NCI-H1930 (cell line): ENCODE measurements around the gene STK10.

Source experiments
- DNase-seq, 2 experiments: peaks; one replicate each; lab custom pipeline; 2025; lab: John Stamatoyannopoulos, UW

The STK10 gene

DNA sequence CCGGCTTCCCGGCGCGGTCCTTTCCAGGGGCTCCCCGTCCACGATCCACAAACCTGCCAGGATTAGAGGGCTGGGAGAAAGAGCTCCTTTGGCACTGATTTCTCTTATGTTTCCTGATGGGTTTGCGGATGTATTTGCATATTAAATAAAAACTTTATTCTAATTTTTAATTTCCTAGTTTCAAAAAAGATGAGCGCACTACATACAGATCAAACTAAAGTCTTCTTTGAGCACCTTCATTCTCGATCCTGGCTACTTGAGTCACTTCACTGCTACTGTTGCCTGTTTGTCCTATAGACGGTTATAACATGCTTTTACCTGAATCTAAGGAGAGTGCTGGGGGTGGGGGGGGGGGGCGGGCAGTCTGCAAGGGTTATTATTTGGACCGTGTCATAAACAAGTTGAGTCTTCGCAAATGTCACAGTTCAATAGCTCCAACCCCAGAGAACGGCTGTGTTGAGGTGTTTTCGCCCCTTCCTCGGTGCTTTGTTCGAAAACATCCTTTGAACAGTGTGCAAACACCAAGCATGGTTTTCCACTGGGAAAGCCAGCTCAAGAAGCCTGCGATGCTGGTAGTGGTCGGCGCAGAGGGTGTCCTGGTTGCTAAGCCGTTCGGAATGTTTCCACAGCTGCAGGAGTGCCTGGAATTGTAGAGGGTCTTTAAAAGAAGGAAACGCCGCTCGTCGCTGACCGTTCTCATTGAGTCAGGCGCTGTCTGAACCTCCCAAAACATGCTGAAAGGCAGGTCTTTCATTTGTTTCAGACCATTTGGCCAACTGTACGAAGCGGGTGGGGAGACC is 1.1 kb upstream of the STK10 start:
- no peak for DNase-seq

DNA sequence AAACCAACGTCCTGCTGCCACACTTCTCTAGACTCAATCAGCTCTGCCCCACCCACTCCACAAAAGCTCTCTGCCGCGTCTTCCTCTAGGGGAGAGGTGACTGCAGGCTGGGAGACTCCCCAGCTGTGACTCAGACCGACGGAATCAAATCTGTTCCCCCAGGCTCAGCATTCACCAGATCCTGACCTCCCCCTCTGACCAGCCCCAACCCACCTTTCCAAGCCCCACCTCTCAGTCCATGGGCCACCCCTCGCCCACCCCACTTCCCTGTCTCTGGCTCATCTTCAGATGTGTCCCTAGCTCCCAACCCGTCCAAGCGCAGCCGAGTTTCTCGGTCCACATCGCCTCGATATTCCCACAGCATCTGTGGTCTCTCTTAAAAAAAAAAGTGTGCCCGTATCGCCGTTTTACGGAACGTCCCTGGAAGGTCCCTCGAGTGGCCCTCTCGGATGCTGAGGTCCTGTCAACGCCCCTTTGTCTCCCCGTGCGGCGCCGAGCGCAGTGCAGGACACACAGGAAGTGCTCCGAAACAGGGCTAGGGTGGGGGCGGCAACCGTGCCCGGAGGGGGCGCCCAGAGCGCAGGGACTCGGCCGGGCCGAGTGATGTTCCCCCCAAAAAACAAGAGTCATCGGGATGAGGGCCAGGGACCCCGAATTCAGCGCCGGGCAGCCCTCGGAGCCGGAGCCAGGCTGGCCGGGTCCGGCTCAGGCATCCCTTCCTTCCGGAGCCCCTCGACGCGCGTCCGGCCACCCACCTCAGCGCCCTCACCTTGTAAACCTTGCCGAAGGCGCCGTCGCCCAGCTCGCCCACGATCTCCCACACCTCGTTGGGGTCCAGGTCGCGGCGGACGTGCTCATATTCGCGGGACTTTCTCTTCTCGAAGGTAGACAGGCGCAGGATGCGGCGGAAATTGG is 649 bp downstream of the STK10 start:
- DNase-seq: no peak

DNA sequence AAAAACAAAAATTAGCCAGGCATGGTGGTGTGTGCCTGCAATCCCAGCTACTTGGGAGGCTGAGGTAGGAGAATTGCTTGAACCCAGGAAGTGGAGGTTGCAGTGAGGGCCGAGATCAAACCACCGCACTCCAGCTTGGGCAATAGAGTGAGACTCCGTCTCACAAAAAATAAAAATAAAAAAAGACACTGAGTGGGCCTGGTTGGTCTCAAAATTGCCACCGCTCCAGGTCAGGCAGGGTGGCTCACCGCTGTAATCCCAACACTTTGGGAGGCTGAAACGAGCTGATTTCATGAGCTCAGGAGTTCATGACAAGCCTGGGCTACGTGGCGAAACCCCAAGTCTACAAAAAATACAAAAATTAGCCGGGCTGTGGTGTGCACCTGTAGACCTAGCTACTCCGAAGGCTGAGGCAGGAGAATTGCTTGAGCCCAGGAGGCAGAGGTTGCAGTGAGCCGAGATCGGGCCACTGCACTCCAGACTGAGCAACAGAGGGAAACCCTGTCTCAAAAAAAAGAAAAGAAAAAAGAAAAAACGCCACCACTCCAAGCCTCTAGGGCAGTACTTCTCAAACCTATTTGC is 1.8 kb downstream of the STK10 start:
- DNase-seq: no peak

DNA sequence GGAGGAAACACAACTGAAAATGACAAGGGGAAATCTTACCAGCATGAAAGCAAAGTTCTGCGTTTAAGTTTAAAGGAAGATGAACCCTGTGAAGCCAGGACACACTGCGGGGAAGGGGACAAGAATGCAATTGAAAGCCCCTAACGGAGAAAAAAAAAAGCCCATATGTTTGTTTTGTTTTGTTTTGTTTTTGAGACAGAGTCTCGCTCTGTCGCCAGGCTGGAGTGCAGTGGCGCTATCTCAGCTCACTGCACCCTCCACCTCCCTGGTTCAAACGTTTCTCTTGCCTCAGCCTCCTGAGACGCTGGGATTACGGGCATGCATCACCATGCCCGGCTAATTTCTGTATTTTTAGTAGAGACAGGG is 2.9 kb downstream of the STK10 start:
- no peak for DNase-seq

DNA sequence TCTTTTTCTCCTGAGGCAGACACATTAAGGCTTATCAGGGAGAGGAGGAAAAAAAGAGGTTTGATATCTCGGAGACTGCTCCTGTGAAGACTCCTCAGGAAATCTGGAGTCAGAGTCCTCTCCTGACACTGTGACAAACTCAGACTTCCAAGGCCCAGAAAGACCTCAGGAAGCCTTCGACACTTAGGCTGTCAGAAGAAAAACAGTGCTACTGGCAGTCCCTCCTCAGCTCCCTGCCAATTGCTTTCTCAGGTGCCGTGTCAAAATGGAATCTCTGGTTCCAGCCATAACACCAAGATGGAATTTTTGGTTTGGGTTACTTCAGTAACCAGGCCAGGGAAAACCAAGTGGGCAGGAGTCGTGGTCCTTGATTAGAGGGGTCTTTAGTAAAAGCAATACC is 4.1 kb downstream of the STK10 start:
- no peak for DNase-seq

DNA sequence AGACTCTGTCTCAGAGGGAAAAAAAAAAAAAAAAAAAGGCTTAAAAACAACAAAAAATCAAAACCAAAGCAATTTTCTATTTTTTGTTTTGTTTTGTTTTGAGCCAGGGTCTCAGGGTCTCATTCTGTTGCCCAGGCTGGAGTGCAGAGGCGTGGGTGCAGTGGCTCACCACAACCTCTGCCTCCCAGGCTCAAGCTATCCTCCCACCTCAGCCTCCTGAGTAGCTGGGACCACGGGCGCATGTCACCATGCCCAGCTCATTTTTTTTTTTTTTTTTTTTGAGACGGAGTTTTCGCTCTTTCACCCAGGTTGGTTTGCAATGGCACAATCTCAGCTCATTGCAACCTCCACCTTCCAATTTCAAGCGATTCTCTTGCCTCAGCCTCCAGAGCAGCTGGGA is 5.7 kb downstream of the STK10 start:
- DNase-seq: no peak

DNA sequence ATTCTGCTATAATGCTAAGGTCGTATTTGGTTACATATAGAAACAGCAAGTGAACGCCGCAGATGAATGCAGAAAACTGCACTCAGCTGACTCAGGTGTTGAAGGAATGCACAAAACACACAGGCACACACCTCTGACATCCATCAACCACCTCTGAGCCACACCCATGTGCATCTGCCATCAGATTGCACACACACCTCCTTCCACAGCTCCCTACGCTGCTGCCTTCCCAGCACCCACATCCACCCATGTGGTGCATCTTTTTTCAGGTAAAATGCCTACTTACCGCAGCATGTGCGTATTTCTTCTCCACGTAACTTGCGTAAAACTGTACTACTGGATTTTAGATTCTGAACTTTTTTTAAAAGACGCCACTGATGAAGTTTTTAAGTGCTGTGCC is 7.1 kb downstream of the STK10 start:
- no peak for DNase-seq

DNA sequence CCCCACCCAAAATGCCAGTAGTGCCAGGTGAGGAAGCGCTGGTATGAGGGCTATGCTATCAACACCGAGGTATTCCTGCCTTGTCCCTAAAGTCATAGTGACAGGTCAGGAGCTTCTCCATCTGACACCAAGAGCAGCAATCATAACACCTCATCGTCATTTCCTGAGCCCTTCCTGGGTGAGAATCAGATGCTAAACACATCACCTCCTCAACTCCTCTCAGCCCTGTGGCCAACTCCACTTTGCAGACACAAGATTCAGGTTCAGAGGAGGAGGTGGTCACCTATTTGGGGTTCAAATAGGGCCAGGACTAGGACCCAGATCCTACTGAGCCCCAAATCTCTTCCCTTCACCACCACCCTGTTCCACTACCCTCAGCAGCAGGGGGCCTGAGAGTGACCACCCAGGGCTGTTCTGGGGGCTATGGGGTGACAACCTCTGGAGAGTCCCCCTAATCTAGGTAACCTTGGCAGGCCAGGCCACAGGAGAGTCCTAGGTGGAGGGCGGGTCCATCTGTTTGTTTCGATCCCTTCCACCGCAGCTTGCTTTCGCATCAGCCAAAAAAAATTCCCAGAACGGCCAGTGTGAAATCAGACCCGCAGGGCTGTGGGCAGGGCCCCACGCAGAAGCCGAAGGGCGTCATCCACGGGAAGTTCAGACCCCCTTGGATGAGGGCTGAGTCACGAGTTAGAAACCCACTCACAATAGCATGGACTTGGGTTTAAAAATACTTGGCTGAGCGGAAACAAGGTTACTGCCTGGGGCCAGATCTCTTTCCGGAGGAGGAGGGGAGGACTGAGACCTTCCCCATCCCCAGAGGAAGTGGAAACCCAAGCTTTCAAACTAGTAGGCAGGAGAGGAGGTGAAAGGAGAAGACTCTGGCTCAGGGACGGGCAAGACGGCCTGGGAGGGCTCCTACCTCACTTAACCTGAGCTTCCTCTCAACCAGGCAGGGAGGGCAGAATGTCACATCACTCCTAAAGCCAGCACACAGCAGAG is 8.7 kb downstream of the STK10 start:
- no peak for DNase-seq

DNA sequence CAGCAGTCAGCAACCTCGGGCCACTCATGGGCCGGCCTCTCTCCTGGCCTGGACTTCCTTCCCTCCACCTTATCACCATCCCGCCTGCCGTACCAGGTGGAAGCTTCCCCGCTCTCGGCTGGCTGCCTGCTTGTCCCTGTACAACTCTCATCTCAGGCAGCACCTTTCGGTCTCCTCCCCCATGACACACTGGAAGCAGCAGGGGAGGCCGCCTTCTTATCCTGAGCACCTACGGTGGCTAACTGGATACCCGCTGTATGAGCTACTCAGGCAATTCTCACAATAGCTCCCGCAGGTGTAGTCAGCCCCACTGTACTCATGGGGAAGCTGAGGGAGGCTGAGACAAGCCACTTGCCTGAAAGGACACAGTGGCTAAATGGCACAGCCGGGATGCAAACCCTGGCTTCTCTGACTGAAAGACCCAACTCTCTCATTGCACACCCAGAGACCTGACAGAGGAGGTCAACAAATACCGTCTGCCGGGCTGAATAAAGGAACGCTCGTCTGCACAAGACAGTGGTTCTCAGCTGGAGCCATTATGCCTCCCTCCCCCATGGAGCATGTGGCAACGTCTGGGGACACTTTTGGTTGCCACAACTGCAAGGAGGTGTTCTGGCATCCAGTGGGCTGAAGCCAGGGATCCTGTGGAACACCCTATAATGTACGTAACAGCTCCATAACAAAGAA is 9.6 kb downstream of the STK10 start:
- DNase-seq: no peak

DNA sequence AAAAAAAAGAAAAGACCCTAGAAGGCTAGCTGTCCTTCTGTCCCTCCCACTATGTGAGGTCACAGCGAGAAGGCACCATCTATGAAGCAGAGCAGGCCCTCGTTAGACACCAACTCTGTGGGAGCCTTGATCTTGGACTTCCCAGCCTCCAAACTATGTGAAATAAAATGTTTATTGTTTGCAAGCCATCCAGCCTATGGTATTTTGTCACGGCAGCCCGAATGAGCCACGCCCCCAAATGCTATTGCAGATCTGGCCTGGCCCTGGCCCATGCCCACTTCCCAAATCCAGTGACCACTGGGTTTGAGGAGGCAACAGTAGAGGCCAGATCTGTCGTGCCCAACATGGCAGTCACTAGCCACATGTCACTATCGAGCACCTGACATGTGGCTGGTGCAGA is 10.8 kb downstream of the STK10 start:
- DNase-seq: no peak

DNA sequence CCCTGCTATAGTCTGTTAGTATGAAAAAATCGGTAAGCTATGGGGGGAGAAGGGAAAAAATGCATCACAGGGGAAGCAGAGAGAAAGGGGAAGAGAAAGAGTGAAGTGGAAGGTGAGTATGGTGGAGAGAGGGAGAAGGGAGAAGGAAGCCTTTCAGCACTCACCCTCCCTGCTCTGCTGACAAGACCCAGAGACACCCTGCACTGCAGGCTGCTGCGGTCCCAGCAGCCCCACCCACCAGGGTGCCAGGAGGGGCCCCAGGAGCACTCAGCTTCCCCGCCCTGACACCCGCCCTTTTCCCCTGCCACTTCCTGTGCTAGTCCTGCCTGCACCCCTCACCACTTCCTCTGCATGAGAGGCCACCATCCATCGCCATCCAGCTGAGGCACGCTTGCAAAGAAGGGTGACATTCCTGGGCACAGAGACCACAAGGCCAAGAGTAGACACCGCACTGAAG is 12.7 kb downstream of the STK10 start:
- no peak for DNase-seq

DNA sequence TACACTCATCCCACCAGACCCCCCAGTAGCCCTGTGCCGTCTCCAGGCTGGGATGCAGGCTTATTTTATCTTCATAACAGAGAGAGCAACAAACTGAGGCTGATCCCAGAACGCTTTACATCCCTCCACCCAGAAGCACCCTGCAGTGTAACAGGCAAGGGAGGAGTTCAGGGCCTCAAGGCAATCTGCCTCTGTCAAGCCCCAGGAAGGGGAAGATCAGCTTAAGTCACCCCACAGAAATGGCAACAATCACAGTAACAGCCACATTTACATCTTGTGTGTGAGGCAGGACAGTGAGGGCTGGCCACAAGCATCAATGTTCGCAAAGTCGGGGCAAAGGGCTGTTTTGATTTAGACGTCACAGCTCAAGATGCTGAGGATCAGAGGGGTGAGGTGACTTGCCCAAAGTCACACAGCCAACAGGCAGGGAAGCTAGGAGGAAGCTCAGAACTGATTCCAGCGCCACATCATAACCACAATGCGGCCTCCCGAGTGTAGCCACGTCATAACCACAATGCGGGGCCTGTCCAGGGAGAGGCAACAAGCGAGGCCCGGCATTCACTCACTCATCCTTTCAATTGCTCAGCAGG is 14.4 kb downstream of the STK10 start:
- no peak for DNase-seq

DNA sequence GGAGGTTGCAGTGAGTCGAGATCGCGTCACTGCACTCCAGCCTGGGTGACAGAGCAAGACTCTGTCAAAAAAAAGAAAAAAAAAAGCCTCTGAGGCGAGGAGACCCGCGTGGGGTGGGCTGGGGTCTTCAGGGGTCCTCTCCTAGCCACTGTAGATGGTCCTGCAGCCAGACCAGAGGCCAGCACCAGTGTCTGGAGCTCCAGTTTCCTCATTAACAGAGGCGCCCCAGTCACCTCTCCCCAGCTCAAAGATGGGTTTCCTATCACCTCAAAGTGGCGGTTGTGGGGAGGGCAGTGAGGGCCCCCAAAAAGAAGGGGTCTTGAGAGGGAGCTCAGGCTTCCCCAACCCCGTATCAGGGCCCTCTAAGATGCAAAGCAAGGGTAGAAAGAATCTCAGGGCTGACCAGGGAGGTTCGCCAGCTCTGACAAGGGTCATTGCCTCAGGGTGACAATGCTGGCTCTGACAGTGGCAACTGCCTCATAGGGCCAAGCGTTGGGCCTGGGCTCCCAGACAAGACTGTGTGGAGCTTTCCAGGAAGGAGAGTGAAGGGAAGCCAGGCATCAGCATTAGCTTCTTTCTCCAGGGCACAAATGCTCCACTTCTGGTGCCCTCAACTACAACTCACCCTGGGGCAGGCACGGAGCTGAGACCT is 15.0 kb downstream of the STK10 start:
- no peak for DNase-seq

DNA sequence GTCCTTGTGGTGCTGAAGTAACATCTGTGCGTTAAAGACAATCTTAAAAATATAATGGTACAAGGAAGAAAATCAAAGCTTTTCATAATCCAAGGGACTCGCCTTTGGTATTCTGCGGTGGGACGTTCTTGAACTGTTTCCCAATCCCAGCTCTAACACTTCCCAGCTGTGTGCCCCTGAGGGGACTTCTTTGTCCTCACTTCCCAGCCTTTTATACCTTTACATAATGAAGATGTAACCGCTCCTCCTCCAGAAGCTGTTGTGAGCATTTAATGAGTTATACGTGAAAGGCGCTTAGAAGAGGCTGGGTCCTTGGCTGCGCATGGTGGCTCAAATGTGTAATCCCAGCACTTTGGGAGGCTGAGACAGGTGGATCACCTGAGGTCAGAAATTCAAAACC is 16.9 kb downstream of the STK10 start:
- no peak for DNase-seq

DNA sequence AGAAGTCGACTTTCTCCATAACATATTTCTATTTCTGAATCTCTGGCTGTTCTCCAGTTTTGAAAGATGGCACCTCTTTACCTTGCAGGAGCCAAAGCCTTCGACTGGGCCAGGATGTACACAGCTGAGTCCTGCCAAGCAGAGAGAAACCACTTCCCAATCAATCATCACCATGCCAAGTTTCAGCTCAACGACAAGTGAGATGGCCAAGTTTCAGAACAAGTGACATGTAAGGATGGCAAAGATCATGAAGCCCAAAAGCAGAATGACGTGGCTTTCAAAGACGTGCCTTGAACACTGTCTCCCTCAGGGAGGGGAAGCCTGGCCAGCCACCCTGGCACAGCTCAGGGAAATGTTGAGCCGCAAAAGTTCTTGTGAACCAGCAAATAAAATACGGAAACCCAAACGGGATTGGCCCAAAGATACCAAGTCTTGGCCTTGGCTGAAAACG is 17.7 kb downstream of the STK10 start:
- no peak for DNase-seq

DNA sequence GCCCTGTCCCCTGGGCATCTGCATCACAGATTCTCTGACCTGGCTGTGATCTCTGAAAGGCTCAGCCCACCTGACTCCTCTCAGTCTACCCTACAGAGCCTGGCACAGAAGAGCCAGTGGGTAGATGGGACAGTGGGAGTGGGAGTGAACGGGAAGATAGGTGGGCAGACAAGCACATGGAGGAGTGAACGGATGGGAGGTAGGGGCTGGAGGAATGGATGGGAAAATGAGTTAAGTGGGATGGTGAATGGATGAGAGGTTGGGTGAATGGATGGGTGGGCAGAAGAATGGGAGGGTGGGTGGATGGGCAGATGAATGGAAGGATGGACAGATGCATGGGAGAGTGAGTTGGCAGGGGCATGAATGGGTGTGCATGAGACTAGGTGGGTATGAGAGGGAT is 18.8 kb downstream of the STK10 start:
- no peak for DNase-seq

DNA sequence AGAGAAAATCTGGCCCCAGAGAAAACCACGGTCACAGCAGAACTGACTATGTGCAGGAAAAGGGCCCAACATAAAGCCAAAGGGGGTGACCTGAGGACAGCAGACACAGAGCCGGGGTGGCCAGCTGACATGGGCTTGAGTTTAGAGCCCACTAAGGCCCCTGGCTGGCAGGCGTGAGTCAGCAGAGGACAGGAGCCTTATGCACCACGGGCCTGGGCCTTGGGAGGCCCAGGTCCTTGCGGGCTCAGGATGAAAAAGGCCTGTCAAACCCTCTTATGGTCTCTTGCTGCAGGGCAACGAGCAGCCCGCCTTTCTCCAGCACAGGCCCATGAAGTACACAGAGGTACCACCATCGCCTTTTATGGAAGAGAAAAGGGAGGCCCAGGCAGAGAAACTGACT is 19.7 kb downstream of the STK10 start:
- DNase-seq: no peak

DNA sequence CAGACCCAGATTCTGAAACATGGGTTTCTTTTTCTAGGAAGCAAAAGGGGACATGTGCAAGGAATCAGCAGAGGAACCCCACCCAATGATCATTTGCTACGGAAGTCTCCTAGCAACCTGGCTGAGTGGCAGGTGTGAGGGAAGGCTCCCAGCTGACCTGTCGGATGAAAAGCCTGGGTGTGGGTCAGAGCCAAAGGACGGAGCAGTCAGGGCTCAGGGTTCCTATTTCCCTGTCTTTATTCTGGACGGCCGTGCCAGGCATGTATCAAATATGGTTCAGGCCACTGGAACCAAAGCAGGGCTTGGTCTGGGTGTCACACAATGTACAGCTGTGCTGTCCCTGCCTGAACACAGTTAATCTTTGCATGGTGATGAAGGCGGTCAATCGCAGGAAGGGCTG is 20.1 kb downstream of the STK10 start:
- no peak for DNase-seq

DNA sequence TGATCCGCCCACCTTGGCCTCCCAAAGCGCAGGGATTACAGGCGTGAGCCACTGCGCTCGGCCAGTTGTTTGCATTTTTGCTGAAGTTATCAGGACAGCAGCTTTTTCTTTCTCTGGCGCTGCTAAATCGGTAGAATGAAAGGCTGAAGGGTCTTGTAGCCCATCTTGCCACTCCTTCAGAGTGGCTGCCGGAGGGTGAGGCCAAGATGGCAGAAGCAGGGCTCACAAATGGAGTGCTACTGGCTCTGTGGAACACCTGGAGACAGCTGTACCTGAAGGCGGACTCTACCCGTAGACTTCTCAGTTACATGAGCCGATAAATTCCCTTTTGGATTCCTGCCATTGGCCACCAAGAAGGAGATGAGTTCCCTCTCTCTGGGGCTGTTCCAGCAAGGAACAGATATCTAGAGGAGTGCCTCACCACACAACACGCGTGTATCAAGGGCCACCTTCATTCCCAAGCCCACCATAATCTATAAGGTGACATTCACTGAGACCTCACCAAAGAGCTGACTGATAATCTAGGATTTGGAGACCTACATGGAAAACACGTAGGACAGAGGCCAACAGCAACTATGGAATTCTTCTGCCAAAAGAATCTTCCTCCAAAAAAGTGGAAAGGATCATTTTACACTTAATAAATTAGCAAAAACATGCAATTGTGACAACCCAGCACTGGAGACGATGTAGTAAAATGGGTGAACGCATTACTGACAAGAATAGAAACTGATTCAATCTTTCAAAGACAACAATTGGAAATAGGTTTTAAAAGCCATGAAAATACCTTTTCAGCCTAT is 21.8 kb downstream of the STK10 start:
- DNase-seq: no peak
